SJCRH30 (cell line): ENCODE results near the gene DNM3. TPM values are rescaled to one million over a fixed set of nuclear protein-coding genes. Genes with fewer than 3 reads are reported as not detected.

Source experiments
- DNase-seq, 2 experiments: peaks; one replicate each; pipeline ENCODE4 v3.0.0-alpha.2; 2015 to 2020
- H3K27ac ChIP-seq: fragments of 250-450 bp; sonication (Bioruptor Pico); 2 replicates; pipeline ENCODE4 v1.5.1; 2020; ENCODE audit warnings: mild to moderate bottlenecking, moderate library complexity
- H3K27me3 ChIP-seq: fragments of 250-450 bp; sonication (Bioruptor Pico); 2 replicates; pipeline ENCODE4 v1.5.1; 2020; ENCODE audit warnings: mild to moderate bottlenecking, moderate library complexity
- H3K36me3 ChIP-seq: fragments of 250-450 bp; sonication (Bioruptor Pico); 2 replicates; pipeline ENCODE4 v1.5.1; 2020; ENCODE audit warnings: mild to moderate bottlenecking, moderate library complexity
- H3K4me1 ChIP-seq: fragments of 250-450 bp; sonication (Bioruptor Pico); 2 replicates; pipeline ENCODE4 v1.5.1; 2020; ENCODE audit warnings: mild to moderate bottlenecking, moderate library complexity
- H3K4me3 ChIP-seq: fragments of 250-450 bp; sonication (Bioruptor Pico); 2 replicates; pipeline ENCODE4 v1.5.1; 2020; ENCODE audit warnings: mild to moderate bottlenecking, moderate library complexity
- H3K9me3 ChIP-seq: fragments of 250-450 bp; sonication (Bioruptor Pico); replicated peaks from 2 replicates; pipeline ENCODE4 v1.5.1; 2020; ENCODE audit warnings: mild to moderate bottlenecking, moderate library complexity
- total RNA-seq: library from RNA; depleted of rRNA; stranded (reverse); fragments of >200 nt; shearing (Covaris generic); gene quantifications from 2 replicates; pipeline ENCODE4 v1.2.3, GENCODE V29; 2014

DNM3 gene
- total RNA-seq, 1 experiment from 2014 or later = 13.7 TPM

DNA sequence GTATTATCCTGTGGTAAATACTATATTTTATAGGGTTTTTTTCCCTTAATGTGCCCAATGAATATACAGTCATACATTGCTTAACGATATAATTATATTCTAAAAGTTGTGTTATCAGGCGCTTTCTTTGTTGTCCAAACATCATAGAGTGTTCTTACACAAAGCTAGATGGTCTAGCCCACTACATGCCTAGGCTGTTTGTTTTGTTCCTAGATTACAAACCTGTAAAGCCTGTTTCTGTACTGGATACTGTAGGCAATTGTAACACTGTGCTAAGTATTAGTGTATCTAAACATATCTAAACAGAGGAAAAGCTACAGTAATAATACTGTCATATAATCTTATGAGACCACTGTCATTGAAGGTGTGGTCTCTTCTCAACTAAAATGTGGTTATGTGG is 336.6 kb downstream of the DNM3 start:
- H3K36me3 ChIP-seq = no peaks in the 10 kb centered on the region
- no peak overlapping the region for H3K27ac ChIP-seq
- no peaks in the 10 kb centered on the region for H3K27me3 ChIP-seq
- H3K9me3 ChIP-seq = no peaks in the 10 kb centered on the region
- H3K4me1 ChIP-seq = peaks cover 6% of the 10 kb centered on the region
- H3K4me3 ChIP-seq = no peak overlapping the region
- DNase-seq = no peak

GRCh38 chr1:172178886-172179285 is 337.6 kb downstream of the DNM3 start:
- no peaks in the 10 kb centered on the region for H3K9me3 ChIP-seq
- peaks cover 6% of the 10 kb centered on the region for H3K4me1 ChIP-seq
- H3K27me3 ChIP-seq = no peaks in the 10 kb centered on the region
- no peak overlapping the region for H3K27ac ChIP-seq
- DNase-seq = no peak
- H3K36me3 ChIP-seq = no peaks in the 10 kb centered on the region
- no peak overlapping the region for H3K4me3 ChIP-seq

- H3K27me3 ChIP-seq = no peaks in the 10 kb centered on the region
- H3K36me3 ChIP-seq = no peaks in the 10 kb centered on the region
- H3K9me3 ChIP-seq = no peaks in the 10 kb centered on the region
- no peak overlapping the region for H3K4me3 ChIP-seq
- H3K27ac ChIP-seq = no peak overlapping the region
- DNase-seq = no peak
- peaks cover 9% of the 10 kb centered on the region for H3K4me1 ChIP-seq
Measured at GRCh38 chr1:172179918-172180317, 338.6 kb downstream of the DNM3 start.

GRCh38 chr1:172180501-172181285 is 339.4 kb downstream of the DNM3 start:
- Histone ChIP-seq H3K27me3 (no peaks in the 10 kb centered on the region), H3K4me1 (peaks cover 17% of the 10 kb centered on the region), H3K4me3 (no peak overlapping the region), H3K27ac (no peak overlapping the region), H3K36me3 (no peaks in the 10 kb centered on the region), H3K9me3 (no peaks in the 10 kb centered on the region)
- DNase-seq = no peak

DNA sequence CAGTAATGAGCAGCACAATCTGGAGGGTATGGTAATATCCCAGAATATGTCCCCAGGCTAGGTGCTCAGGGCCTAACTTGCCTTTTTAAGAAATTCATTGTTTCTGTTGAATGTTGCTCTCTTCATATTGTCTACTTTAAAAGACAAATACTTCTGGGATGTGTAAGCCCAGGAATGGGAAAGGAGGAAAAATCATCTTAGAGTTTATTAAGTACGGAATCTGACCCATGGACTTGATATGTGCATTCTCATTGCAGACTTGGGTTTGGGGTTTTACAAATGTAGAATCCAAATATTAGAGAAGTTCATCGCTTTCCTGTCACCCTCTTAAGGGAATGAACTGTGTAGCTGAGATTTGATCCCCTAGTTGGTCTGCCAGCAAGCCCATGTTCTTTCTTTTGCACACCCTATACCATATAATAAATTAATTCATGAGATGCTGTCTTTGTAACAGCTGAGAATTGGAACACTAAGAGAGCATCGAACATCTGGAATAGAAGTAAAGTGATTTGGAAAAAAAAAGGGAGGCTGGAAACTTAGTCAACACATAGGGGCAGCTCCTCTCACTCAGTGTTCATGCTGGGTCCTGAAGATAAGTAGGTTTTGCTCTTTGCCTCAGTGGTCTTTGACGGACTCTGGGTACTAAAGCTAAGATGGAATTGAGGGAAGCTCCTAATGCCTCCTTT is 343.4 kb downstream of the DNM3 start:
- no peaks in the 10 kb centered on the region for H3K27me3 ChIP-seq
- H3K9me3 ChIP-seq = no peaks in the 10 kb centered on the region
- no peak overlapping the region for H3K4me3 ChIP-seq
- H3K27ac ChIP-seq = peak overlapping the region; percentile 35; the same call in 1 of the 2 replicates
- H3K36me3 ChIP-seq = no peaks in the 10 kb centered on the region
- peaks cover 21% of the 10 kb centered on the region for H3K4me1 ChIP-seq
- no peak for DNase-seq

DNA sequence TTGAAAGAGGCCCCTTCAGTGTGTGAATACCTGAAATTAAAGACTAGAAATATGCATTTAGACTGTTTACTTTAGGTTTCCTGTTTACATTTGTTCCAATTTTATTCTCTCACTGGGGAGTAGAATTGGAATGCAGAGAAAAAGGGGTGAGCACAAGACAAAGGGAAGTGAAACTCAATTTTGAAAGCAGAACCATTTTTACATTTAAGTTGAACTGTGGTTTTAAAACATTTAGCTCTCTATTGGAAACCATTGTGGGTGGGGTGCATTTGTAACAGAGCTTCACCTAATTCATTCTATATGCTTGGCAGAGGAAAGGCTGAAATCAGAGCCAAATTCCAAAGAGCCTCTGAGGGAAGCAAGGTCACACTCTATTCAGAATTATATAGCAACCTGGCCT is 343.9 kb downstream of the DNM3 start:
- no peak overlapping the region for H3K4me3 ChIP-seq
- H3K27me3 ChIP-seq = no peaks in the 10 kb centered on the region
- H3K27ac ChIP-seq = peak overlapping the region; percentile 35; the same call in 1 of the 2 replicates
- peaks cover 21% of the 10 kb centered on the region for H3K4me1 ChIP-seq
- no peaks in the 10 kb centered on the region; the same call in 1 of the 2 replicates for H3K9me3 ChIP-seq
- H3K36me3 ChIP-seq = no peaks in the 10 kb centered on the region
- peak in 1 of 2 experiments; percentile 42 for DNase-seq

GRCh38 chr1:172185996-172186395 is 344.7 kb downstream of the DNM3 start:
- Histone ChIP-seq H3K27ac (peak overlapping the region; percentile 35; the same call in 1 of the 2 replicates), H3K27me3 (no peaks in the 10 kb centered on the region), H3K4me3 (no peak overlapping the region), H3K9me3 (no peaks in the 10 kb centered on the region; the same call in 1 of the 2 replicates), H3K36me3 (no peaks in the 10 kb centered on the region), H3K4me1 (peaks cover 21% of the 10 kb centered on the region)
- no peak for DNase-seq

GRCh38 chr1:172201572-172201971 is 360.3 kb downstream of the DNM3 start:
- Histone ChIP-seq H3K27ac (no peak overlapping the region), H3K9me3 (peaks cover 6% of the 10 kb centered on the region; the same call in 1 of the 2 replicates), H3K36me3 (no peaks in the 10 kb centered on the region), H3K27me3 (no peaks in the 10 kb centered on the region), H3K4me3 (no peak overlapping the region), H3K4me1 (peaks cover 13% of the 10 kb centered on the region)
- no peak for DNase-seq

- peak overlapping the region; percentile 8 for H3K4me3 ChIP-seq
- peak overlapping the region; percentile 6 for H3K27ac ChIP-seq
- no peaks in the 10 kb centered on the region for H3K27me3 ChIP-seq
- H3K36me3 ChIP-seq = no peaks in the 10 kb centered on the region
- peak; percentile 61 to 80 for DNase-seq
- peaks cover 13% of the 10 kb centered on the region for H3K4me1 ChIP-seq
- H3K9me3 ChIP-seq = no peaks in the 10 kb centered on the region
Measured at GRCh38 chr1:172203135-172203823, 362.0 kb downstream of the DNM3 start.

GRCh38 chr1:172203902-172204301 is 362.6 kb downstream of the DNM3 start:
- H3K4me1 ChIP-seq = peaks cover 13% of the 10 kb centered on the region
- H3K27me3 ChIP-seq = no peaks in the 10 kb centered on the region
- H3K36me3 ChIP-seq = no peaks in the 10 kb centered on the region
- no peaks in the 10 kb centered on the region; the same call in 1 of the 2 replicates for H3K9me3 ChIP-seq
- no peak for DNase-seq
- H3K4me3 ChIP-seq = no peak overlapping the region
- H3K27ac ChIP-seq = no peak overlapping the region

- DNase-seq = no peak
- Histone ChIP-seq H3K36me3 (no peaks in the 10 kb centered on the region), H3K27me3 (no peaks in the 10 kb centered on the region), H3K4me1 (peaks cover 13% of the 10 kb centered on the region), H3K4me3 (no peak overlapping the region), H3K9me3 (no peaks in the 10 kb centered on the region; the same call in 1 of the 2 replicates), H3K27ac (no peak overlapping the region)
Measured at GRCh38 chr1:172206256-172206655, 365.0 kb downstream of the DNM3 start.

DNA sequence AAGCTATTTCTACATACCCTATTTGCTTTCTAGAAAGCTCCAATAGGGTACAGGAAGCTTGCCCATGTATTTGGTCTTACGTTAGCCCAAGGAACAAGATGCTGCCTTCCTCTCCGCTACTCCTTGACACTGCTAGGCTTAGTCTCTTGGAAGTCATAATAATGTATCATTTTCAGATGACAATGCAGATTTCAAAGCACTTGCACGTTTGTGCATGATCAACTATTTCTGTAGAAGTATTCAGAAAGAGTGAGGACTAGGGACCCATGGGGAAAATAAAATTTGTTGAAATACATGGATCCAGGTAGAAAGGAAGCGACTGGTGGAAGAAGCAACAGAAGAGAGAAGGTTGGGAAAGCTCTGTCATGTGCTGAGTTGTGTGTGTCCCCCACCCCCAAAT is 367.3 kb downstream of the DNM3 start:
- Histone ChIP-seq H3K27ac (no peak overlapping the region), H3K4me3 (no peak overlapping the region), H3K27me3 (no peaks in the 10 kb centered on the region), H3K36me3 (no peaks in the 10 kb centered on the region), H3K4me1 (peaks cover 6% of the 10 kb centered on the region), H3K9me3 (no peaks in the 10 kb centered on the region; the same call in 1 of the 2 replicates)
- no peak for DNase-seq

- Histone ChIP-seq H3K4me3 (no peak overlapping the region), H3K36me3 (no peaks in the 10 kb centered on the region), H3K27me3 (no peaks in the 10 kb centered on the region), H3K27ac (no peak overlapping the region), H3K4me1 (no peaks in the 10 kb centered on the region), H3K9me3 (no peaks in the 10 kb centered on the region; the same call in 1 of the 2 replicates)
- DNase-seq = no peak
Measured at GRCh38 chr1:172211221-172211620, 369.9 kb downstream of the DNM3 start.

- Histone ChIP-seq H3K9me3 (no peaks in the 10 kb centered on the region; the same call in 1 of the 2 replicates), H3K27me3 (no peaks in the 10 kb centered on the region), H3K4me1 (no peaks in the 10 kb centered on the region), H3K4me3 (no peak overlapping the region), H3K36me3 (no peaks in the 10 kb centered on the region), H3K27ac (no peak overlapping the region)
- DNase-seq = no peak
Measured at GRCh38 chr1:172212124-172212523, 370.8 kb downstream of the DNM3 start.

- no peaks in the 10 kb centered on the region for H3K9me3 ChIP-seq
- no peak overlapping the region for H3K4me3 ChIP-seq
- peaks cover 19% of the 10 kb centered on the region for H3K4me1 ChIP-seq
- H3K27ac ChIP-seq = no peak overlapping the region
- H3K36me3 ChIP-seq = no peaks in the 10 kb centered on the region
- no peaks in the 10 kb centered on the region for H3K27me3 ChIP-seq
- no peak for DNase-seq
Measured at GRCh38 chr1:172215006-172215405, 373.7 kb downstream of the DNM3 start.
